GM21786 (cell line): ENCODE measurements around the gene RNASE7.
"Not testable (repeated sequence)": the region's sequence is repeated elsewhere in the genome, so short reads cannot be mapped to it uniquely, and the experiment has no call there.

ENCODE experiments used
- ATAC-seq: cut with Tn5 transposase; IDR thresholded peaks from one replicate; pipeline ENCODE4 v1.9.1; 2021; ENCODE audit not compliant: unreplicated experiment

RNASE7 gene

DNA sequence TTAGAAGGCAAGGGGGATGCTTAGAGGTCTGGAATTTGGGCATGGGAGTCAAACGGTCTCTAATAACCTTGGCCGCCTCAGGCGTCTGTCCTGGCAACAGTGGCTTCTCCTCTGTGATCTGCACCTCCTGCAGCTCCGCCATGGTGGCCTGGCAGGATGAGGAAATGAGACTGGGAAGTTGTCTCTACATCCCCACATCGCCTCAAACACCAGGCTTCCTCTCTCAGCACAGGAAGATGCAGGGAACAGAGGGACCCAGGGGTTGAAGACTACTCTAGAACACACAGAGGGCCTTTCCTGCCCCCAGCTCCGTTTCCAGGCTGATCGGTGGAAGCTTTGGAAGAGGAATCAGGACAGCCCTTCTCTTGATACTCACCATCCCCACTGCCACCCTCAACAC is 19.0 kb upstream of the RNASE7 start:
- ATAC-seq: no peak

GRCh38 chr14:21023817-21024584 is 18.2 kb upstream of the RNASE7 start:
- no peak for ATAC-seq

DNA sequence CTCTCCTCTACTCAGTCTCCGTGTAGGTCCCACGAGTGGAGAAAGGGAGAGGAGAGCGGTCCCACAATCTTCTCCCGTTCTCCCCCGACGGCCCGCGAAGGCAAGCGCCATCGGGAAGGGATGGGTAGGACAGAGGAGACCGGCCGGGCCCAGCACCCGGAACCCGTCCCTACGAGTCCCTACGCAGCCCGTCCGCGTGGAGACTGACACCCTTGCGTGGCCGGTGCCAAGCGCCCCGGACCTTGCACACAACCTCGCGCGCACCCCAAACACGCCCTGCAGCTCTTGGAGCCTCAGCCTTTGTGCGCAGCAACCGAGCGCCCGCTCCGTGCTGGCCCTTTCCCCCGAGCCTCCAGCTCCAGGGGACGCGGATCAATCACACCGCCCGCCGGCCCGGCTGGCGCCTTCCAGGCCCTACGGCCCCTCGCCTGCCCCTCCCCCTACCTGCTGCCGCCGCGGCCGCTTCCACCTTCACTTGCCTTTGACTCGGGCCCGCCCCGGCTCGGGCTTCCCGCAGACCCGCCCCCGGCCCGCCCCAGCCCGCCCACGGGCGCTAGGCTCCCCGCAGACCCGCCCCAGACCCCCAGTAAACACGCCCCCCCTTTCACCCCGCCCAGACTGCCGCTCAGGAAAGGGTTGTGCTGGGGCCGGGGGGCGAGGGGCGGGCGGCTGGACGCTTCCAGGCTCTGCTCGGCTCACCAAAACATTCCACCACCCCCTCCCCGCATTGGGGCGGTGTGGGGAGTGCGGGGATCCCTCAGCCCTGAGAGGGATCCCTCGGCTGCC is 17.4 kb upstream of the RNASE7 start, which contains the start of gene NDRG2:
Gene NDRG2, minus strand, starts transcription at position 477 of the 786 bp plus-strand sequence. CDS start 1,746 bp downstream, outside the sequence.
- no peak for ATAC-seq

- no peak for ATAC-seq
These were observed 16.5 kb upstream of the RNASE7 start for GRCh38 chr14:21025371-21026273.

DNA sequence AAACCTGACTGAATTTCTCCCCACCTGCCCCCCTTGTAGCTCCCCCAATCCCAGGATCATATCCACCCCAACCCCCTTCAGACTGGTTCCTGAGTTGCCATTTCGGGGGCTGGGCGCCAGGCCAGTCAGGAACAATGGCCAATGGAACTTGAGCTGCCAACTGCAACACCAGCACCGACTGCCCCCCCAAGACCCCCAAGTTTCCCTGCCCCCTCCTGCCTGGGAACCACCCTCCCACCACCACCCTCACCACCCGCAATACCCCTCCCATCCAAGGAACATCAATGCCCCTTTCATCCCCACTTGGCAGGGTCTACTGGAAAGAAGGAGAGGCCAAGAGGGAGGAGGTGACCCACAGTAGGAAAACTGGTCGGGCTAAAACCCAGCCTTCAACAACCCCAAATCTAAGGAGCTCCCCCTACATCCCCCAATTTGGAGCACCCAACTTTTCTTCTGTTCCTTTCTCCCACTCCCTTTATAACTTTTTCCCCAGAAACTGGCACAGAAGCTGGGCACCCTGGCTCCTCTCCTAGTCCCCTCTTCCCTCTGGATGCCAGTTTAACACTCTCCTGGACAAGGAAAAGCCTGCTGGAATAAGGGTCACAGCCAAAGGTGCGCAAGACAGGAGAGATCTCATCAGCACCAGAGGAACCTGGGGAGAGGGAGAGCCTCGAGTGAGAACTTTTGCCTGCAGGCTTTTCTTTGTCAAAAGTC is 15.7 kb upstream of the RNASE7 start:
- ATAC-seq: no peak

DNA sequence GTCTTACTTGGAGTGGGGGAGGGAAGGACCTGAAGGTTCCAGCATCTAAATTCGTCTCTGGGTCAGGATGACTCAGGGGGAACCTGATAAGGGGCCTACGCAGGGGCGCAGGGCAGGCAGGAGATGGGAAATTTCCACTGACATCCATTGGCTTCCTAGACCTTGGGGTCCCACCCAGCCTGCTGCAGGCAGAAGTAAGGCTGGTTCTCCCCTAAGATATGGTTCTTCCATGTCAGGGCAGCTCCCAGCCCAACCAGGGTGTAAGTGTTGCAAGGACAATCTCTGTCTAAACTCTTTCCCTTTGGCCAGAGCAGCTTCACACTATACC is 15.2 kb upstream of the RNASE7 start:
- ATAC-seq: no peak

DNA sequence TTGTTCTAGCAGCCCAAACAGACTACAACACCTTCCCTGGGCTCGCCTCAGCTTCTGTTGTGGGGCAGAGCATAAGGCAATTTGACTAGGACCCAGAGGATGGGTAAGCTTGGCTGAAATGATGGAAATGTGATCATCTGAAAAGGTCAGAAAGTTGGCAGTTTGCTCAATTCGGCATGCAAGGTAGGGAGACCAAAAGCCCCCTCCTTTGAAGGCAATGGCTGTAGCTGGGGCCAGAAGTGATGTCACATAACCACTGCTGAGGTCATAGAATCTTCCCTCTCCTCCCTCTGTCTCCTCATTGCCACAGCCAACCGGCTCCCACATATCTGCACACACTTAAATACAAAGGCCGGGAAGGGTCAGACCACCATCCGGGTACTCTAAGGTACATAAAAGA is 12.2 kb upstream of the RNASE7 start, which contains the start of gene TPPP2:
Gene TPPP2, plus strand, starts transcription at position 301 of the 400 bp plus-strand sequence. CDS start 365 bp downstream, outside the sequence.
- ATAC-seq: no peak

- ATAC-seq: no peak
These were observed 11.6 kb upstream of the RNASE7 start for GRCh38 chr14:21030531-21030930.

DNA sequence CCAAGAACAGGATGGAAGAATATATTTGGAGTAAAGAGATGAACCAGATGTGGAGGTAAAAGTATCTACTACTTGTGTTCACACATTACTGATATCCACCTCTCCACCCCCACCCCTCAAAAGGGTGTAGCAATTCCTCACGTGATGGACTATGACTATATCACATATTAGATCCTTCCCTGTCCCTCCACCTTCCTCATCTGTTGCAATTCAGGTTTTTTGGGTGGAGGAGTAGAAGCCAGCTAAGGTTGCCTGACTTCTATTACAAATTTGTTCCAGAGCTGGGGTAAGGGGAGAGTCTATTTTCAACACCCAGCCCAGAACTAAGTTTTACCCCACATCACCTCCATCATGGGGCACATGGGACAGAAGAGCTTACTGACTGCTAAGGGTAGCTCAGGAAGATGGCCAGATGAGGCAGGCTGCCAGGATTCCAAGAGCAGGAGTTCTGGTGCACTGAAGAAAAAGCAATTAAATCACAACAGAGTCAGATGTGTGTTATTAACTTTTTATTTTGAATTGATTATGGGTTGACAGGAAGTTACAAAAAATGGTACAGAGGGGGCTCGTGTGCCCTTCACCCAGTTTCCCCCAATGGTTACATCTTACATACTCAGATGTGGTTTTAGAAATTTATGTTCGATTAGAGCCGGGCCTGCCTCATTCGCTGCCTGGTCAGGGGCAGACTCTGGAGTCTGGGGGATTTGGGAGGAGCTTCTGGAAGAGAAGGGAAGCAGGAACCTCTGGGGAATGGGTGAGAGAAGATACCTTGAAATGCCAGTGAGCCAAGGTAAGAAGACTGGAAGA is 9.6 kb upstream of the RNASE7 start:
- ATAC-seq: no peak

DNA sequence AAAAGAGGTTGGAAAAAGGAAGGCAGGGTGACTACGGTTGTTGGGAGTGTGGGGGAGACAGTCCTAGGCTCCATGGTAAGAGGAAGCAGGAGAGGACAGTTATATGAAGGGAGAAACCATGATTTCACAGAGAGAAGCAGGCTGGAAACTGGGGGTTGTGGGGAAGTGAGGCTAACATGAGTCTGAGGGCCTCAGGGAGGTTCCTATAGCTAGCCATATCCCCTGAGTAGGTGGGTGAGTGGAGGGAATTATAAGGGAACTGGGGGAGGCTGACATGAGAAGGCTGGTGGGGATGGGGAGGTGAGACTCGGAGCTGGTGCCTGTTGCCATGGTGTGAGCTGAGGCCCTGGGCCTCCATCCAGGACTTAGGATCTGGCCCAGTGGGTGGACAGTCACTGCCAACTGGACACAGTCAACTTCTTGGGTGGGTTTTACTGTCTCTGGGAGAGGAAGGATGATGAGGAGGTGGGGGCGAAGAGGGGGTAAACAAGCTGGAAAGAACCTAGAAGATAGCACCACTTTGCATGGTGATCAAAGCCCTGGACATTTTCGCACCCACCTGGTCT is 8.9 kb upstream of the RNASE7 start:
- no peak for ATAC-seq

- ATAC-seq: no peak
These were observed 7.5 kb upstream of the RNASE7 start, which contains the start of gene RNASE13 for GRCh38 chr14:21034707-21035106. TSS of gene RNASE13 (minus strand) at chr14:21034807. CDS start at chr14:21034288, 519 bp downstream.

GRCh38 chr14:21036751-21037150 is 5.4 kb upstream of the RNASE7 start:
- no peak for ATAC-seq

DNA sequence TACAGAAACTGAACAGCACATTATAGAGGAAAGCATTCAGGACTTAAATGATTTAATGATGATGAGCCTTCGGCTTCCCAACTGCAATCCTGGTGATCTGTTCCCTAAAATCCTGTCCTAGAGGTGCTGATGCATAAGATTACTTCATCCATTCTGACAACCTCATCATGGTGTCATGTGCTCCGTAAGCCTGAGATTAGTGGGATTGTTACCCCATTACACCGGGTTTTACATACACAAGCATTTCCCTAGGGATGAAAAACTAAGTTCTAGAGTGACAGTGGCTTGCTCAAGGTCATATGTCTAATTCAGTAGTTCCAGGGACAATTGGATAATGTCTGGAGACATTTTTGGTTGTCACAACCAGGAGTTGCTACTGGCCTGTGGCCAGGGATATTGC is 5.0 kb upstream of the RNASE7 start:
- no peak for ATAC-seq

GRCh38 chr14:21038441-21039422 is 3.4 kb upstream of the RNASE7 start:
- no peak for ATAC-seq

DNA sequence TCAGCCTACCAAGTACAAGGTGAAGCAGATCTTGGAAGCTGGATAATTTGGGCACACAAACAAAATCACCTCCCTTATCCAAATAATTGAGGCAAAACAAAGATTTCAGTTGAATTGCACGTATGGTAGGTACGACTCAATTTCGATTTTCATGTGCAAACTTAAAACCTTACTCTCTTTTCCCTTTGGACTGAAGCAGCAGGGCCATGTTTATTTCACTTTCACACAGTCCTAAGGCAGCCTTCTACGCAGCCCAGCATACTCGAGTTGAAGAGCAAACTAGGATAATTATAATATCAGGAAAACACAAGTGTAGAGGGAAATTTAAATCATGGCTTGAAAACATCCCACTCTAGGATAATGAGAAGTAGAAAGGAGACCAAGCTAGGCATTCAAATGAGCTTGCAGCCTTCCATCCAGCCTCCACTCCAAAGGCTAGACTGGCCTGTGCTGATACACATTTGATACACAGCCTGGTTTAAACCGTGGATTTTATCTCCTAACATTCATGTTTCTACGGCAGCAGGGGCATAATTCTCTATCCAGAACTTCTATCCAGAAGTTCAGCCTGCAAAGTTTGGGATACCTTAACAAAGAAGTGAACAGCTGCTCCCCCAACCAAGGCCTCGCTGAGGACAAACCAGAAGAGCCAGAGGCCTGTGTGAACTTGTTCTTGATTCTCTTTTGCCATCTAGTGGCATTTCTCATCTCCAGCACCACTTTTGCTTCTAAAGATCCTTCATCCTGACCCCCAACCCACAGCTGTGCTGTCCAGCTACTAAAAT is 2.4 kb upstream of the RNASE7 start:
- ATAC-seq: no peak

DNA sequence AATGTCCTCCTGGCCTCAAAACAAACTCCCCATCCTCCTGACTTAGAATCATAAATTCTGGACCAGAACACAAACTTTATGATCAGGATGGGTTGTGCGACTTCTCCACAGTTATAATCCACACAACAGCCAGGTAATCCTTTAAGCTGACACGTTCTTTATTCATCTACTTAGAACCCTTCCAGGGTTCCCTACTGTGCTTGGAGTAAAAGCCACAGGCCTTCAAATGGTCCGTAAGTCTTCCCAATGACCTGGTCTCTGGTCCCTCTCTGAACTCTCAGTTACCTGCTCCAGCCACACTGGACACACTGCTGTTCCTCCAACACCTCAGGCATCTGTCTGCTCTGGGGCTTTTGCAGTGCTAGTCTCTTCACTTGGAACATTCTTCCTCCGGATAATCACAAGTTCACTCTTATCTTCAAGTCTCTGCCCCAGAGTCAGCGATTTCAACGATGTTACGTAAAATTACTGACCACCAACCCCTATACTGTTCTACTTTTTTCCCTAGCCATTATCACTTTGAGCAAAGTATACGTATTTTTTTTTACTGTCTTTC is 1.7 kb upstream of the RNASE7 start:
- ATAC-seq: no peak

DNA sequence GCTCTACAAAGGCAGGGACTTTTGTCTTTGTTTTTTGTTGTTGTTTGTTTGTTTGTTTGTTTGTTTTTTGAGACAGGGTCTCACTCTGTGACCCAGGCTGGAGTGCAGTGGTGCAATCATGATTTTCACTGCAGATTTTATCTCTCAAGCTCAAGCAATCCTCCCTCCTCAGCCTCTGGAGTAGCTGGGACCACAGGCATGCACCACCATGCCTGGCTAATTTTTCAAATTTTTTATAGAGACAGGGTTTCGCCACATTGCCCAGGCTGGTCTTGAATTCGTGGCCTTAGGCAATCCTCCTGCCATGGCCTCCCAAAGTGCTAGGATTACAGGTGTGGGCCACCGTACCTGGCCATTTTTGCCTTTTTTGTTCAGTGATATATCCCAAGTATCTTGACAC is 1.2 kb upstream of the RNASE7 start:
- not testable (repeated sequence) for ATAC-seq
